Central memory CD4-positive, alpha-beta T cell (primary cell): ENCODE measurements around the gene AKR1C8.

ENCODE experiments used
- DNase-seq: peaks from one replicate; pipeline ENCODE4 v3.0.0; 2022

AKR1C8 gene

GRCh38 chr10:5107860-5108526, 77.0 kb downstream of the AKR1C8 start:
- no peak for DNase-seq

GRCh38 chr10:5106553-5106952, 78.4 kb downstream of the AKR1C8 start:
- no peak for DNase-seq

GRCh38 chr10:5105626-5106025, 79.3 kb downstream of the AKR1C8 start:
- no peak for DNase-seq
